ENCODE data around the gene PSMA3.

DNA sequence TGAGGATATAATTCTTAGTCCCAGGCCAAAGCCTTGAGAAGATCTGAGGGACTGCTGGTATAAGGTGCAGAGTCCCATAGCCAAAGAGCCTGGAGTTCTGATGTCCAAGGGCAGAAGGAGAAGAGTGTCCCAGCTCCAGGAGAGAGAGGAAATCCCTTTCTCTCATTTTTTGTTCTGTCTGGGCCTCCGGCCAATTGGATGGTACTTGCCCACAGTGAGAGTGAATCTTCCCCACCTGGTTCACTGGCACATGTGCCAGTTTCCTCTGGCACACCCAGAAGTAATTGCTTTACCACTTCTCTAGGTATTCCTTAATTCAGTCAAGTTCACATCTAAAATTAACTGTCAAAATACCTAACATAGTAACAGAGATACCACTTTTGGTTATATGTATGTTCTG is 69.1 kb downstream of the PSMA3 start:
- TF ChIP-seq CTCF (IDR thresholded peaks at IDR 0.05; ENCODE audit: low read length): no peak
- no peak for TF ChIP-seq EZH2 (optimal IDR thresholded peaks at IDR 0.05; ENCODE audit: low read depth, low read length)
- TF ChIP-seq EZH2phosphoT487 (IDR thresholded peaks at IDR 0.05; ENCODE audit: low read length): no peak
